ENCODE data around the gene ACAP3.

Gene ACAP3

GRCh38 chr1:1294250-1294890 is 13.4 kb downstream of the ACAP3 start:
- Mint-ChIP-seq H3K27me3 (no peaks in the 10 kb centered on the region), H3K27ac (no peak overlapping the region), H3K4me1 (ENCODE audit: low read depth) (no peaks in the 10 kb centered on the region), H3K9me3 (no peaks in the 10 kb centered on the region), H3K4me3 (no peak overlapping the region), H3K36me3 (ENCODE audit: low read depth) (no peaks in the 10 kb centered on the region)

- H3K4me1 Mint-ChIP-seq (ENCODE audit: low read depth) = no peaks in the 10 kb centered on the region
- no peaks in the 10 kb centered on the region for H3K27me3 Mint-ChIP-seq
- H3K4me3 Mint-ChIP-seq = no peak overlapping the region
- no peaks in the 10 kb centered on the region for H3K9me3 Mint-ChIP-seq
- no peaks in the 10 kb centered on the region for H3K36me3 Mint-ChIP-seq (ENCODE audit: low read depth)
- H3K27ac Mint-ChIP-seq = no peak overlapping the region
These were observed 14.2 kb downstream of the ACAP3 start for GRCh38 chr1:1293263-1294249.

- Mint-ChIP-seq H3K36me3 (ENCODE audit: low read depth) (no peaks in the 10 kb centered on the region), H3K27ac (no peak overlapping the region), H3K4me3 (no peak overlapping the region), H3K4me1 (ENCODE audit: low read depth) (no peaks in the 10 kb centered on the region), H3K27me3 (no peaks in the 10 kb centered on the region), H3K9me3 (no peaks in the 10 kb centered on the region)
These were observed 14.9 kb downstream of the ACAP3 start for GRCh38 chr1:1292851-1293250.

- no peaks in the 10 kb centered on the region for H3K9me3 Mint-ChIP-seq
- no peaks in the 10 kb centered on the region for H3K4me1 Mint-ChIP-seq (ENCODE audit: low read depth)
- H3K27me3 Mint-ChIP-seq = no peaks in the 10 kb centered on the region
- H3K36me3 Mint-ChIP-seq (ENCODE audit: low read depth) = no peaks in the 10 kb centered on the region
- H3K27ac Mint-ChIP-seq = no peak overlapping the region
- H3K4me3 Mint-ChIP-seq = no peak overlapping the region
These were observed 15.3 kb downstream of the ACAP3 start for GRCh38 chr1:1292442-1292779.

GRCh38 chr1:1291548-1292441 is 15.9 kb downstream of the ACAP3 start:
- Mint-ChIP-seq H3K9me3 (no peaks in the 10 kb centered on the region), H3K36me3 (ENCODE audit: low read depth) (no peaks in the 10 kb centered on the region), H3K4me3 (no peak overlapping the region), H3K4me1 (ENCODE audit: low read depth) (no peaks in the 10 kb centered on the region), H3K27me3 (no peaks in the 10 kb centered on the region), H3K27ac (no peak overlapping the region)

- no peaks in the 10 kb centered on the region for H3K9me3 Mint-ChIP-seq
- H3K36me3 Mint-ChIP-seq (ENCODE audit: low read depth) = no peaks in the 10 kb centered on the region
- no peaks in the 10 kb centered on the region for H3K27me3 Mint-ChIP-seq
- no peaks in the 10 kb centered on the region for H3K4me1 Mint-ChIP-seq (ENCODE audit: low read depth)
- no peak overlapping the region for H3K27ac Mint-ChIP-seq
- no peak overlapping the region for H3K4me3 Mint-ChIP-seq
These were observed 16.7 kb downstream of the ACAP3 start for GRCh38 chr1:1291023-1291528.

- no peaks in the 10 kb centered on the region for H3K9me3 Mint-ChIP-seq
- H3K4me1 Mint-ChIP-seq (ENCODE audit: low read depth) = no peaks in the 10 kb centered on the region
- no peak overlapping the region for H3K4me3 Mint-ChIP-seq
- H3K36me3 Mint-ChIP-seq (ENCODE audit: low read depth) = no peaks in the 10 kb centered on the region
- no peaks in the 10 kb centered on the region for H3K27me3 Mint-ChIP-seq
- no peak overlapping the region for H3K27ac Mint-ChIP-seq
These were observed 17.4 kb downstream of the ACAP3 start for GRCh38 chr1:1290238-1290731.

- no peak overlapping the region for H3K27ac Mint-ChIP-seq
- no peak overlapping the region for H3K4me3 Mint-ChIP-seq
- no peaks in the 10 kb centered on the region for H3K9me3 Mint-ChIP-seq
- no peaks in the 10 kb centered on the region for H3K27me3 Mint-ChIP-seq
- no peaks in the 10 kb centered on the region for H3K36me3 Mint-ChIP-seq (ENCODE audit: low read depth)
- H3K4me1 Mint-ChIP-seq (ENCODE audit: low read depth) = no peaks in the 10 kb centered on the region
These were observed 20.2 kb downstream of the ACAP3 start for GRCh38 chr1:1287288-1288110.

GRCh38 chr1:1286313-1287261 is 21.1 kb downstream of the ACAP3 start:
- Mint-ChIP-seq H3K4me1 (ENCODE audit: low read depth) (no peaks in the 10 kb centered on the region), H3K27ac (no peak overlapping the region), H3K27me3 (no peaks in the 10 kb centered on the region), H3K9me3 (no peaks in the 10 kb centered on the region), H3K4me3 (no peak overlapping the region), H3K36me3 (ENCODE audit: low read depth) (no peaks in the 10 kb centered on the region)

GRCh38 chr1:1285611-1286311 is 22.0 kb downstream of the ACAP3 start:
- no peaks in the 10 kb centered on the region for H3K4me1 Mint-ChIP-seq (ENCODE audit: low read depth)
- H3K9me3 Mint-ChIP-seq = no peaks in the 10 kb centered on the region

GRCh38 chr1:1285102-1285571 is 22.6 kb downstream of the ACAP3 start:
- H3K4me3 Mint-ChIP-seq = no peak overlapping the region
- no peaks in the 10 kb centered on the region for H3K4me1 Mint-ChIP-seq (ENCODE audit: low read depth)
- H3K9me3 Mint-ChIP-seq = no peaks in the 10 kb centered on the region
- no peaks in the 10 kb centered on the region for H3K36me3 Mint-ChIP-seq (ENCODE audit: low read depth)
- H3K27me3 Mint-ChIP-seq = no peaks in the 10 kb centered on the region
- no peak overlapping the region for H3K27ac Mint-ChIP-seq

More at GRCh38 chr1:1285611-1286311, 22.0 kb downstream of the ACAP3 start:
- Mint-ChIP-seq H3K27ac (no peak overlapping the region), H3K4me3 (no peak overlapping the region), H3K36me3 (ENCODE audit: low read depth) (no peaks in the 10 kb centered on the region), H3K27me3 (no peaks in the 10 kb centered on the region)

- Mint-ChIP-seq H3K9me3 (no peaks in the 10 kb centered on the region), H3K4me1 (ENCODE audit: low read depth) (no peaks in the 10 kb centered on the region), H3K36me3 (ENCODE audit: low read depth) (no peaks in the 10 kb centered on the region), H3K27me3 (no peaks in the 10 kb centered on the region), H3K4me3 (no peak overlapping the region), H3K27ac (no peak overlapping the region)
These were observed 23.3 kb downstream of the ACAP3 start for GRCh38 chr1:1284221-1285101.
